ENCODE data around the gene PCCB. TPM values are rescaled to one million over a fixed set of nuclear protein-coding genes. Genes with fewer than 3 reads are reported as not detected.

PCCB gene
- total RNA-seq, 2 experiments from 2014 or later = 8.3 to 10.2 TPM

DNA sequence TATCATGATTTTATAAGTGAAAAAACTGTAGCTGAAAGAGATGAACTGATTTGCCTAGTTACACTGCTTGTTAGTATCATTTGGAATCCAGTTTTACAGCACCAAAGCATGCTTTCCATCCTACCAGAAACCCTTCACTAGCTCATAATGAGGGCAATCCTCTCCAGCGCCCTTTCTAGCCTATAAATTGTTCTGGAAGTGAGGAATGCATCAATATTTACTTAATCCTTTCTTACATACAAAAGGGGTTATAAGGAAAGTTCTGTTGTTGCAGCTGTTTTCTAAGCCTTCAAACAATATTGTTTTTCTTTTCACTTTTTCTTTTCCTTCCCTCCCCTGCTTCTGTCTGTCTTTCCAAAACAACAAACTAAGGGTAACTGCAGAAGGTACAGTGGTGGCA lies 11.0 kb upstream of the PCCB start:
- Histone ChIP-seq H3K36me3 (ENCODE audit: insufficient read depth, low read length) (no peaks in the 10 kb centered on the region), H3K27ac (ENCODE audit: low read depth in 1 of 2, low read length in 2 of 2) (no peak overlapping the region), H3K4me1 (ENCODE audit: insufficient read depth, low read length) (no peaks in the 10 kb centered on the region), H3K9me3 (ENCODE audit: control insufficient read depth in 1 of 2, insufficient read depth in 1 of 2, low read length in 2 of 2) (no peaks in the 10 kb centered on the region), H3K27me3 (ENCODE audit: control insufficient read depth in 1 of 2, insufficient read depth in 2 of 2, low read length in 2 of 2) (peaks cover 0 to 2% of the 10 kb centered on the region in 2 experiments), H3K4me3 (ENCODE audit: low read length) (no peak overlapping the region)
- Mint-ChIP-seq H3K4me1 (ENCODE audit: low read depth) (no peaks in the 10 kb centered on the region), H3K36me3 (ENCODE audit: low read depth) (no peaks in the 10 kb centered on the region), H3K27ac (no peak overlapping the region), H3K27me3 (no peaks in the 10 kb centered on the region), H3K4me3 (no peak overlapping the region), H3K9me3 (no peaks in the 10 kb centered on the region)
- ChIA-PET POLR2A (no interaction called here), CTCF (interaction anchor here (0.6 kb wide), 1 partner anchor 1935 kb away, joined by 3 read pairs; no protein-coding TSS in a partner anchor)
- intact Hi-C loops (cut with DNase I, micrococcal nuclease) = no loop called here
- ATAC-seq (ENCODE audit: poor library complexity) (no peak), DNase-seq (no peak)
- TF ChIP-seq CTCF (IDR thresholded peaks at IDR 0.05) = no peak

DNA sequence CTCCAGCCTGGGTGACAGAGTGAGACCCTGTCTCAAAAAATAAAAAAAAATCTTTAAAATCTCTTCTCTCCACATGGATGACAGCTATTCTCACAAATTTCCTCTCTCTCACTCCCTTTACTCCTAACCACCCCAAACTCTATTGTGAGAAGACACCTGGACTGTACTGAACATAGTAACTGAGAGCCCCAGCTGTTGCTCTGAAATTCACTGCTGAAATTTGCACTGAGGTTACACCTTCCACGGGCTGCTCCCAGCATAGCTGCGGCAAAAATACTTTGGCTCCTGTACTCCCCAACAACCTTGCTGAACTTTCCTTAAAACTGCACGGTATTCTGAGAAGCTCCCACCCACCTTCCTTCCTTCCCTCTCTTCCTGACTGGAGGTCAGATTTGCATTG lies 4.4 kb upstream of the PCCB start:
- no peaks in the 10 kb centered on the region for H3K36me3 ChIP-seq (ENCODE audit: insufficient read depth, low read length)
- no peaks in the 10 kb centered on the region for H3K9me3 Mint-ChIP-seq
- H3K4me1 ChIP-seq (ENCODE audit: insufficient read depth, low read length) = peaks cover 7% of the 10 kb centered on the region
- peaks cover 9% of the 10 kb centered on the region for H3K4me1 Mint-ChIP-seq (ENCODE audit: low read depth)
- no peaks in the 10 kb centered on the region for H3K9me3 ChIP-seq (ENCODE audit: control insufficient read depth in 1 of 2, insufficient read depth in 1 of 2, low read length in 2 of 2)
- ATAC-seq (ENCODE audit: poor library complexity) (no peak), DNase-seq (no peak)
- H3K27me3 ChIP-seq (ENCODE audit: control insufficient read depth in 1 of 2, insufficient read depth in 2 of 2, low read length in 2 of 2) = no peaks in the 10 kb centered on the region
- CTCF ChIA-PET = no interaction called here
- H3K4me3 Mint-ChIP-seq = no peak overlapping the region
- no peak overlapping the region for H3K4me3 ChIP-seq (ENCODE audit: low read length)
- H3K27ac Mint-ChIP-seq = no peak overlapping the region
- POLR2A ChIA-PET = no interaction called here
- TF ChIP-seq CTCF (IDR thresholded peaks at IDR 0.05) = no peak
- no peaks in the 10 kb centered on the region for H3K27me3 Mint-ChIP-seq
- H3K36me3 Mint-ChIP-seq (ENCODE audit: low read depth) = no peaks in the 10 kb centered on the region
- no peak overlapping the region for H3K27ac ChIP-seq (ENCODE audit: low read depth in 1 of 2, low read length in 2 of 2)
- intact Hi-C loops (cut with DNase I, micrococcal nuclease) = loop anchor here in 1 of 2 experiments (5.0 kb wide), 1 partner anchor 612 kb away; no protein-coding TSS in a partner anchor

DNA sequence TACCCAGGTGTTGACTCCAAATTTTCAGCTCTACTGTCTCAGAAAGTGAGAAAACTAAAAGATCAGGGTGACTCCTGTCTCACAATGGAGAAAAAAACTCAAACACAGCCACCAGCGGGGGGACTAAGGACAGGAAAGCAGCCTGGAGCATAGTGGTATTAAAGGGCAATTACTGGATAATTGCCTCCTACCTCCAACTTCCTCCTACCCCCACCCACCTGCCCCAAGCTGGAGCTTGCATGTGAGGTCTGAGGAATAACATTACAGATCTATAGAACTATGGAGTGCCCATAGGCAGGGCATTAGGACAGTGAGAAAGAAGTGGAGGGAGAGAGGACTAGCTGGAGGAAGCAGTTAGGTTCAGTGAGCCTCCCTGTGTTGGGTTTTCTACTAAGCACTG lies 2.7 kb upstream of the PCCB start:
- Mint-ChIP-seq H3K36me3 (ENCODE audit: low read depth) (no peaks in the 10 kb centered on the region), H3K4me3 (no peak overlapping the region), H3K4me1 (ENCODE audit: low read depth) (peaks cover 22% of the 10 kb centered on the region), H3K27ac (no peak overlapping the region), H3K27me3 (no peaks in the 10 kb centered on the region), H3K9me3 (no peaks in the 10 kb centered on the region)
- H3K27ac ChIP-seq (ENCODE audit: low read depth in 1 of 2, low read length in 2 of 2) = no peak overlapping the region
- ChIA-PET CTCF (interaction anchor here (1.3 to 2.5 kb wide), 2 partner anchors 169 to 505 kb away, joined by 3 to 7 read pairs; no protein-coding TSS in a partner anchor), POLR2A (interaction anchor here (1.3 to 1.6 kb wide), 2 partner anchors 51 to 505 kb away, joined by 5 read pairs; partner anchors contain the start of genes MSL2 and STAG1)
- intact Hi-C loops (cut with DNase I, micrococcal nuclease) = loop anchor here in 1 of 2 experiments (5.0 kb wide), 1 partner anchor 610 kb away; no protein-coding TSS in a partner anchor
- no peak overlapping the region for H3K4me3 ChIP-seq (ENCODE audit: low read length)
- H3K27me3 ChIP-seq (ENCODE audit: control insufficient read depth in 1 of 2, insufficient read depth in 2 of 2, low read length in 2 of 2) = no peaks in the 10 kb centered on the region
- ATAC-seq (ENCODE audit: poor library complexity) = no peak
- H3K4me1 ChIP-seq (ENCODE audit: insufficient read depth, low read length) = peaks cover 23% of the 10 kb centered on the region
- TF ChIP-seq CTCF (IDR thresholded peaks at IDR 0.05) = no peak
- DNase-seq = no peak
- H3K36me3 ChIP-seq (ENCODE audit: insufficient read depth, low read length) = no peaks in the 10 kb centered on the region
- no peaks in the 10 kb centered on the region for H3K9me3 ChIP-seq (ENCODE audit: control insufficient read depth in 1 of 2, insufficient read depth in 1 of 2, low read length in 2 of 2)

Data from CD4-positive, alpha-beta T cell (primary cell).